ENCODE measurements around the gene SLC24A3. TPM values are rescaled to one million over a fixed set of nuclear protein-coding genes. Genes with fewer than 3 reads are reported as not detected.

The SLC24A3 gene
- total and polyA plus RNA-seq, 2 experiments from 2014 or later: not detected

- no peaks in the 10 kb centered on the region for H4K20me1 ChIP-seq (ENCODE audit: insufficient read depth)
- H3K4me3 ChIP-seq: no peak overlapping the region
- H3K9me3 ChIP-seq (ENCODE audit: low read depth): no peaks in the 10 kb centered on the region
- H3K4me1 ChIP-seq (ENCODE audit: insufficient read depth): no peaks in the 10 kb centered on the region
- H3K27ac ChIP-seq: no peak overlapping the region
- H2AFZ ChIP-seq: no peak overlapping the region
- TF ChIP-seq EZH2 (IDR thresholded peaks at IDR 0.05; ENCODE audit: insufficient read depth, poor library complexity, severe bottlenecking) (no peak), EZH2phosphoT487 (IDR thresholded peaks at IDR 0.05; ENCODE audit: insufficient read depth, low read depth) (no peak)
- H3K79me2 ChIP-seq (ENCODE audit: insufficient read depth): no peaks in the 10 kb centered on the region
- no peaks in the 10 kb centered on the region for H3F3A ChIP-seq (ENCODE audit: insufficient read depth)
- H3K36me3 ChIP-seq (ENCODE audit: low read depth): no peaks in the 10 kb centered on the region
- H3K4me2 ChIP-seq (ENCODE audit: unreplicated experiment): no peak overlapping the region
- H3K27me3 ChIP-seq (replicated peaks; ENCODE audit: insufficient read depth): no peaks in the 10 kb centered on the region
- no peaks in the 10 kb centered on the region for H3K9me2 ChIP-seq (ENCODE audit: insufficient read depth)
- in situ Hi-C loops (cut with MboI): no loop called here
- DNase-seq: no peak
- H3K9ac ChIP-seq: no peak overlapping the region
Observed at GRCh38 chr20:19555726-19556125, 343.3 kb downstream of the SLC24A3 start.

GRCh38 chr20:19557291-19557690, 344.8 kb downstream of the SLC24A3 start:
- Histone ChIP-seq H3K9me2 (ENCODE audit: insufficient read depth) (no peaks in the 10 kb centered on the region), H3K4me2 (ENCODE audit: unreplicated experiment) (no peak overlapping the region), H3F3A (ENCODE audit: insufficient read depth) (no peaks in the 10 kb centered on the region), H3K9me3 (ENCODE audit: low read depth) (no peaks in the 10 kb centered on the region), H3K27me3 (replicated peaks; ENCODE audit: insufficient read depth) (no peaks in the 10 kb centered on the region), H3K9ac (no peak overlapping the region), H3K36me3 (ENCODE audit: low read depth) (no peaks in the 10 kb centered on the region), H3K79me2 (ENCODE audit: insufficient read depth) (no peaks in the 10 kb centered on the region), H3K27ac (no peak overlapping the region), H2AFZ (no peak overlapping the region), H3K4me3 (no peak overlapping the region), H3K4me1 (ENCODE audit: insufficient read depth) (no peaks in the 10 kb centered on the region), H4K20me1 (ENCODE audit: insufficient read depth) (no peaks in the 10 kb centered on the region)
- TF ChIP-seq EZH2phosphoT487 (IDR thresholded peaks at IDR 0.05; ENCODE audit: insufficient read depth, low read depth) (no peak), EZH2 (IDR thresholded peaks at IDR 0.05; ENCODE audit: insufficient read depth, poor library complexity, severe bottlenecking) (no peak)
- WGBS, 2 experiments (ENCODE audit: low coverage in 1 of 2, low lambda C conversion rate in 2 of 2, missing lambda C conversion rate in 2 of 2): 55 to 64% methylated on average over 1 of the region's 1 CpG
- DNase-seq: no peak
- in situ Hi-C loops (cut with MboI): no loop called here

- H3K9ac ChIP-seq: no peak overlapping the region
- H2AFZ ChIP-seq: no peak overlapping the region
- no peaks in the 10 kb centered on the region for H3K9me2 ChIP-seq (ENCODE audit: insufficient read depth)
- no peak overlapping the region for H3K4me3 ChIP-seq
- in situ Hi-C loops (cut with MboI): no loop called here
- no peaks in the 10 kb centered on the region for H3K27me3 ChIP-seq (replicated peaks; ENCODE audit: insufficient read depth)
- DNase-seq: no peak
- no peaks in the 10 kb centered on the region for H3K4me1 ChIP-seq (ENCODE audit: insufficient read depth)
- H3K27ac ChIP-seq: no peak overlapping the region
- H3K36me3 ChIP-seq (ENCODE audit: low read depth): no peaks in the 10 kb centered on the region
- H3K9me3 ChIP-seq (ENCODE audit: low read depth): no peaks in the 10 kb centered on the region
- no peaks in the 10 kb centered on the region for H3K79me2 ChIP-seq (ENCODE audit: insufficient read depth)
- WGBS, 2 experiments (ENCODE audit: low coverage in 1 of 2, low lambda C conversion rate in 2 of 2, missing lambda C conversion rate in 2 of 2): 3 to 4% methylated on average over 8 of the region's 8 CpGs
- TF ChIP-seq EZH2phosphoT487 (IDR thresholded peaks at IDR 0.05; ENCODE audit: insufficient read depth, low read depth): no peak
- no peak for TF ChIP-seq EZH2 (IDR thresholded peaks at IDR 0.05; ENCODE audit: insufficient read depth, poor library complexity, severe bottlenecking)
- no peaks in the 10 kb centered on the region for H3F3A ChIP-seq (ENCODE audit: insufficient read depth)
- no peak overlapping the region for H3K4me2 ChIP-seq (ENCODE audit: unreplicated experiment)
- H4K20me1 ChIP-seq (ENCODE audit: insufficient read depth): no peaks in the 10 kb centered on the region
Observed at GRCh38 chr20:19560881-19561480, 348.5 kb downstream of the SLC24A3 start.

- in situ Hi-C loops (cut with MboI): no loop called here
- H3K4me1 ChIP-seq (ENCODE audit: insufficient read depth): no peaks in the 10 kb centered on the region
- H3K4me2 ChIP-seq (ENCODE audit: unreplicated experiment): no peak overlapping the region
- H3K9me2 ChIP-seq (ENCODE audit: insufficient read depth): no peaks in the 10 kb centered on the region
- H2AFZ ChIP-seq: no peak overlapping the region
- no peaks in the 10 kb centered on the region for H3K9me3 ChIP-seq (ENCODE audit: low read depth)
- WGBS, 2 experiments (ENCODE audit: low coverage in 1 of 2, low lambda C conversion rate in 2 of 2, missing lambda C conversion rate in 2 of 2): 38 to 40% methylated on average over 4 of the region's 4 CpGs
- no peak overlapping the region for H3K27ac ChIP-seq
- H3K27me3 ChIP-seq (replicated peaks; ENCODE audit: insufficient read depth): no peaks in the 10 kb centered on the region
- H3K36me3 ChIP-seq (ENCODE audit: low read depth): no peaks in the 10 kb centered on the region
- no peaks in the 10 kb centered on the region; the same call in 1 of the 2 replicates for H4K20me1 ChIP-seq (ENCODE audit: insufficient read depth)
- no peak for TF ChIP-seq EZH2phosphoT487 (IDR thresholded peaks at IDR 0.05; ENCODE audit: insufficient read depth, low read depth)
- TF ChIP-seq EZH2 (IDR thresholded peaks at IDR 0.05; ENCODE audit: insufficient read depth, poor library complexity, severe bottlenecking): no peak
- no peak overlapping the region for H3K9ac ChIP-seq
- no peaks in the 10 kb centered on the region for H3F3A ChIP-seq (ENCODE audit: insufficient read depth)
- DNase-seq: no peak
- no peak overlapping the region for H3K4me3 ChIP-seq
- H3K79me2 ChIP-seq (ENCODE audit: insufficient read depth): no peaks in the 10 kb centered on the region
Observed at GRCh38 chr20:19562426-19562825, 350.0 kb downstream of the SLC24A3 start.

- Histone ChIP-seq H3K9me2 (ENCODE audit: insufficient read depth) (no peaks in the 10 kb centered on the region), H4K20me1 (ENCODE audit: insufficient read depth) (no peaks in the 10 kb centered on the region; the same call in 1 of the 2 replicates), H3K9ac (no peak overlapping the region), H3K27me3 (replicated peaks; ENCODE audit: insufficient read depth) (no peaks in the 10 kb centered on the region), H3K4me1 (ENCODE audit: insufficient read depth) (no peaks in the 10 kb centered on the region), H3K79me2 (ENCODE audit: insufficient read depth) (no peaks in the 10 kb centered on the region), H3K36me3 (ENCODE audit: low read depth) (no peaks in the 10 kb centered on the region), H3K4me3 (no peak overlapping the region), H2AFZ (no peak overlapping the region), H3F3A (ENCODE audit: insufficient read depth) (no peaks in the 10 kb centered on the region), H3K4me2 (ENCODE audit: unreplicated experiment) (no peak overlapping the region), H3K9me3 (ENCODE audit: low read depth) (no peaks in the 10 kb centered on the region), H3K27ac (no peak overlapping the region)
- TF ChIP-seq EZH2phosphoT487 (IDR thresholded peaks at IDR 0.05; ENCODE audit: insufficient read depth, low read depth): no peak
- TF ChIP-seq EZH2 (IDR thresholded peaks at IDR 0.05; ENCODE audit: insufficient read depth, poor library complexity, severe bottlenecking): no peak
- no peak for DNase-seq
- 64 to 68% methylated on average over 3 of the region's 3 CpGs for WGBS, 2 experiments (ENCODE audit: low coverage in 1 of 2, low lambda C conversion rate in 2 of 2, missing lambda C conversion rate in 2 of 2)
- in situ Hi-C loops (cut with MboI): no loop called here
Observed at GRCh38 chr20:19564261-19564660, 351.8 kb downstream of the SLC24A3 start.
